Stomach smooth muscle (tissue), 2 donors: ENCODE results near the gene FERMT3.

Experiments used
- H3K27ac ChIP-seq: one replicate; pipeline ENCODE4 v1.7.0; 2013; ENCODE audit warnings: mild to moderate bottlenecking, low read length, inconsistent platforms
- H3K27me3 ChIP-seq, 2 donors: one replicate each; pipeline ENCODE4 v1.7.0; 2013; ENCODE audit warnings: low read length in 2 of 2; ENCODE audit not compliant: insufficient read depth in 2 of 2, control insufficient read depth in 1 of 2
- H3K36me3 ChIP-seq, 2 donors: one replicate each; pipeline ENCODE4 v1.7.0; 2013; ENCODE audit warnings: low read length in 2 of 2; ENCODE audit not compliant: control insufficient read depth in 2 of 2, insufficient read depth in 2 of 2
- H3K4me1 ChIP-seq: one replicate; pipeline ENCODE4 v1.7.0; 2013; ENCODE audit warnings: low read length; ENCODE audit not compliant: control insufficient read depth, insufficient read depth
- H3K4me3 ChIP-seq, 2 donors: one replicate each; pipeline ENCODE4 v1.7.0; 2013; ENCODE audit warnings: low read length in 2 of 2
- H3K9ac ChIP-seq, 2 donors: one replicate each; pipeline ENCODE4 v1.7.0; 2013; ENCODE audit warnings: low read length in 2 of 2, mild to moderate bottlenecking in 1 of 2
- H3K9me3 ChIP-seq, 2 donors: one replicate each; pipeline ENCODE4 v1.7.0; 2013; ENCODE audit warnings: low read length in 2 of 2; ENCODE audit not compliant: control insufficient read depth in 2 of 2
- donor health status: healthy.
- donor health status: Pancreatic carcinoma.

FERMT3 gene

DNA sequence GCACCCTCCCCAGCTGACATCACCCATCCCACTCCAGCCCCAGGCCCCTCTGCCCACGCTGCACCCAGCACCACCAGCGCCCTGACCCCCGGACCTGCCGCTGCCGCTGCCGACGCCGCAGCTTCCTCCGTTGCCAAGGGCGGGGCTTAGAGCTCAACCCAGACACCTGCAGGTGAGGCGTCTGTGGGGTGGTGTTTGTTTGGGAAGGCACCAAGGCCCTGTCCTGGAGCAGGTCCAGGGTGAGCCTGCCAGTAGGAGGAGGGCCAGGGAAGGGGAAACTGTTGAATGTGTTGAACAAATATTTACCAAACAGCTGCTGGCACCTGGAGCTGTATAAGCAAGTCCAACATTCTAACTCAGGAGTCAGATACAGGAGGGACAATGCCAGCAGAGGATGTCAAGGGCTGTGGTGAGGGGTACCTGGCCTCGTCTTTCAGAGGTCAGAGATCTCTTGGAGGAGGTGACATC lies 31.0 kb downstream of the FERMT3 start:
- Histone ChIP-seq H3K4me3 (no peak overlapping the region), H3K9ac (no peak overlapping the region), H3K36me3 (peaks cover 8 to 10% of the 10 kb centered on the region in 2 donors), H3K27ac (peak overlapping the region; percentile 31), H3K27me3 (no peaks in the 10 kb centered on the region), H3K9me3 (no peaks in the 10 kb centered on the region), H3K4me1 (peaks cover 49% of the 10 kb centered on the region)

DNA sequence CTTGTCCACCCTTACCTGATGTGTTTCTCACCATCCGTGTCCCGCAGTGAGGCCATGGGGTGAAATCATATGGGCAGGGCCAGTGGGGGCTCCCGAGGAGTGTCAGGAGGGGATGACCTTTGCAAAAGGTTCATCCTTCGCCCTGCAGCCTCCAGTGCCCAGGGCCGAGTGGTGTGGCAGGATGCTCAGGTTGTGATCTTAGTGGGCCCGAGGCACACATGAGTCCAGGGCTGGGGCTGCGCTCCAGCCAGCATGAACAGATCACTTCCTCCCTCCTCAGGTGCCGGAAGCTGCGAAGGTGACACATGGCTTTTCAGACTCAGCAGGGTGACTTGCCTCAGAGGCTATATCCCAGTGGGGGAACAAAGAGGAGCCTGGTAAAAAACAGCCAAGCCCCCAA lies 31.6 kb downstream of the FERMT3 start:
- Histone ChIP-seq H3K4me1 (peaks cover 49% of the 10 kb centered on the region), H3K27me3 (no peaks in the 10 kb centered on the region), H3K36me3 (peaks cover 8 to 10% of the 10 kb centered on the region in 2 donors), H3K9me3 (no peaks in the 10 kb centered on the region), H3K27ac (peak overlapping the region; percentile 31), H3K9ac (no peak overlapping the region), H3K4me3 (no peak overlapping the region)

DNA sequence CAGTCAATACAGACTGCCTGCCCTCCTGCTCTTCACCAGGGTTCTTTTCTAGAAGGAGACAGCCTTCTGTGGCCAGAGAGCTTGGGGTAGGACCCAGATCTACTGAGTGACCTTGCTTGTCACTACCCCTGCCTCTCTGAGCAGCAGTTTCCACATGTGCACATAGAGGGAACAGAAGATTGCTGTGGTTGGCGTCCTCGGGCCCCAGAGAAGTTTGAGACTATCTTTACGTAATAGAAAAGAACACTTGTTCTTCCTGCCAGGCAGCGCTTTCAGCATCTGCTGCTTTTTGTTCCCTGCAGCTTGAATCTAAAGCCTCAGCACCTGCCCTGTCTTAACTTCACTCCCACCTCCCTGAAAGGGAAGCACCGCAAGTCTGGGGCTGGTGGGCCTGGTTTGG lies 32.5 kb downstream of the FERMT3 start:
- Histone ChIP-seq H3K4me3 (no peak overlapping the region), H3K27ac (no peak overlapping the region), H3K27me3 (no peaks in the 10 kb centered on the region), H3K36me3 (peaks cover 8 to 17% of the 10 kb centered on the region in 2 donors), H3K4me1 (peaks cover 46% of the 10 kb centered on the region), H3K9ac (no peak overlapping the region), H3K9me3 (no peaks in the 10 kb centered on the region)

DNA sequence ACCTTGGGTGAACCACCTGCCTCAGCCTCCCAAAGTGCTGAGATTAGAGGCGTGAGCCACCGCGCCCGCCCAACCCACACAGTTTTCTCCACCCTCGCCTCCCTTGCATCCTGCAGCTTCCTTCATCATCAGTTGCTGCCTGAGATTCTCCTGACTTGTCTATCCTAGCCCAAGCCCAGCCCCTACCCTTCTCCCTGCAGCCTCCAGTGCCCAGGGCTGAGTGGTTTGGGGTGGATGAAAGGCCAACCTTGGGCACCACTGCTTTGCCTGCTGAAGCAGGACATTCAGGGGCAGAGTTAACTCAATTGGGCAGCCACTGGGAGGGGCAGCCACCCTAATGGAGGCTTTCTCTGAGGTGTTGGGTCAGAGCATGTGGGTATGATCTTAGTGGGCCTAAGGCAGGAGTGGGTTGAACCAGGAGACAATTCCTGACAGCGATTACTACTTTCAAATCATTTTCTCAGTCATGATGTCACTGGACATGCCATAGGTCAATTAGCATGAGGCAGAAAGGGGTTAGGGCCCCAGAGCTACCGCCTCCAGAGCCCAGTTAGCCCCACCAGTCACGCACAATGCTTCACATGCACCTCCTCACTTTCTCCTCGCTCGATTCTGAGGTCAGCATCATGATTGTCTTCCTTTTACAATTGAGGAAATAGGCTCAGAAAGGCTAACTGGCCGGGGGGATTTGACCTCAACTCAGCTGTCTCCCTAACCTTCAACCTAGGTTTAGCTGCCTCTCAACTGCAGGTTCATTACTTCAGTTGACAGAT lies 33.3 kb downstream of the FERMT3 start:
- H3K27me3 ChIP-seq = no peaks in the 10 kb centered on the region
- H3K4me1 ChIP-seq = peaks cover 45% of the 10 kb centered on the region
- H3K27ac ChIP-seq = peak overlapping the region; percentile 100
- peaks cover 8 to 17% of the 10 kb centered on the region in 2 donors for H3K36me3 ChIP-seq
- H3K9me3 ChIP-seq = no peaks in the 10 kb centered on the region
- H3K9ac ChIP-seq = peak overlapping the region; percentile 84 to 97
- H3K4me3 ChIP-seq = peak overlapping the region; percentile 67 to 81

DNA sequence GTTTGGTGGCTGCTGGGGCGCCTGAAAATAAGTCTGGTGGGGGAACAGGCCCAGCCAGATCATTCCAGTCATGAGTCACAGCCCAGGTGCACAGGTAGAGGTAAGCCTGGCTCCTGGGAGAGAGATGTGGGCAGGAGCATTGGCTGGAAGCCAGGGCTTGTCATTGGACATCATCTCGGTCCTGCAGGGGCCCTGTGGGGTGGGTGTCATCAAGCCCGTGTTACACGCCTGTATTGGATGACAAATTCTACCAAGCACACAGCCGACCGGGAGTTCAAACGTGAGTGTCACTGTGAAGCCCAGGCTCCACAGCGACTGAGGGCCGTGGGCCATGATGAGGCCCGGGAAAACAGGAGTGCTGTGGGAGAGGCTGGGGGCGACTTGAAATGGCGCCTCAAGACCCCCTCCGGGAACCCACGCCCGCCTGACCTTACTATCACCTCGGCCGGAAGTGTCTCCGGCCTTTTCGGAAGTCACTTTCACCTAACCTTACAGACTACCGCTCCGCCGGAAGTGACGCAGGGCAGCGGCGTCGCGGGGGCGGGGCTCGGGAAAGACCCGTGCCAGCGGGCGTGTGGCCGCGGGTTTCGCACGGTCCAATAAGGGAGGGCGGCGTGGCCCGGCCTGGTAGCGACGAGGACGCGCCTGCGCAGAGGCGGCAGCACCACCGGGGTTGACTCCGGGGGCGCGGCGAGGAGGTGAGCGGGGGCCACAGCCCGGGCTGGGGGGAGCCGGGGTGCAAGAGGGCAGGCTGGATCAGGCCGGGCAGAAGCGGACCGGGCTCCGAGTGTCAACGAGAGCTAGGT lies 34.1 kb downstream of the FERMT3 start, which contains the start of gene FKBP2:
Gene FKBP2, plus strand, starts transcription at position 661 of the 806 bp plus-strand sequence. CDS start 1,293 bp downstream, outside the sequence.
- H3K4me3 ChIP-seq = peak within 1 kb of the TSS; percentile 75 to 86
- H3K36me3 ChIP-seq = peaks cover 8 to 17% of the 10 kb centered on the region in 2 donors
- no peaks in the 10 kb centered on the region for H3K9me3 ChIP-seq
- peak within 1 kb of the TSS; percentile 100 for H3K27ac ChIP-seq
- no peaks in the 10 kb centered on the region for H3K27me3 ChIP-seq
- H3K4me1 ChIP-seq = peaks cover 45% of the 10 kb centered on the region
- H3K9ac ChIP-seq = peak within 1 kb of the TSS; percentile 84 to 97

DNA sequence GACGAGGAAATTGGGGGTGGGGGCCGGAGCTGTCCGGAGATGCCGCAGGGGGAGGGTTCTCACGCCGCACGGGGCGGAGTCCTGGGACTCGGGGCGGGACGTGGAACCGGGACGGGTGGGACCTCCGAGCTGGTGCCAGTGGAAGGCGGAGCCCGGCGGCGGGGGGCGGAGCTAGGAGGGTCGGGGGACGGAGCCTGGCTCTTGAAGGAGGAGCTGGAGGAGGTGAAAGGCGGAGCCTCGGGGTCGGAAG lies 34.6 kb downstream of the FERMT3 start:
- Histone ChIP-seq H3K4me1 (peaks cover 45% of the 10 kb centered on the region), H3K27ac (peak overlapping the region; percentile 100)

DNA sequence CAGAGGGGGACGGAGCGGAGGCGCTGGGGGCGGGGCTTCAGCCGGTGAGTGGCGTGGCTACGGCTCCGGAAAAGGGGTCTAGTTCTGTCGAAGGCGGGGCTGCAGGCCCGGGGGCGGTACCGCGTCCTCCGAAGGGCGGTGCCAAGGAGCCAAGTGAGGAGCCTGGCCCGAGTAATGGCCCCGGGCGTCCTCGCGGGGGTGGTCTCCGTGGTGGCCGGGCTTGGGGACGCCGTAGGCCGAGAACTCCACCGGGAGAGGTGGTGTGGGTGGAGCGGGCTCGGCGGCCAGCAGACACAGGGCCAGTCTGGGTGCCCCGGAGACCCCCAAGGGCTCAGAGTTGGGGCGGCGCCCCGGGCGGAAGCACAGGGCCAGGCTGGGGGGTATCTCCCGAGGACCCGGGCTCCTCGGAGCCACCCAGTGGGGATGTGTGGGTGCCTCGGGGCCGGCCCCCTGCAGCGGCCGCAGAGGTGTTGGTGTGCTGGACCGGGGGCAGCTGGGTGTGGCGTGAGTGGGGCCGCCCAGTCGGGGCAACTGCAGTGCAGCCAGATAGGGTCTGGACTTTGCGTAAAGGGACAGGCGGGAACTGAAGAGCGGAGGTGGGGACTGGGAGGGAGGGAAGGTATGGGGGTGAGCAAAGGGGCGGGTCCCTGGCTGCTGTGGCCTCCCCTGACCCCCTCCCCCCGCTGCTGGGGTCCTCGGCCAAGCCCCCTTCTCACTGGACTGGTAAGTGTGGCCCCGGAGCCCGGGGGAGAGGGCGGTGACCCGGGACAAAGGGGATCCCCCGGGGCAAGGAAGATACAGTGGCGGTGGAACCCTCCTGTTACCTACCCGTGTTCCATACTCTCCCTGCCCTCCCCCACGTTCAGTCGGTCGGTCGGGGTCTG lies 35.2 kb downstream of the FERMT3 start:
- peak overlapping the region; percentile 100 for H3K27ac ChIP-seq

More for the DNA sequence above, 34.6 kb downstream of the FERMT3 start:
- no peaks in the 10 kb centered on the region for H3K27me3 ChIP-seq
- peak overlapping the region; percentile 63 to 86 for H3K4me3 ChIP-seq
- peaks cover 8 to 17% of the 10 kb centered on the region in 2 donors for H3K36me3 ChIP-seq
- peak overlapping the region; percentile 80 to 84 for H3K9ac ChIP-seq
- no peaks in the 10 kb centered on the region for H3K9me3 ChIP-seq

DNA sequence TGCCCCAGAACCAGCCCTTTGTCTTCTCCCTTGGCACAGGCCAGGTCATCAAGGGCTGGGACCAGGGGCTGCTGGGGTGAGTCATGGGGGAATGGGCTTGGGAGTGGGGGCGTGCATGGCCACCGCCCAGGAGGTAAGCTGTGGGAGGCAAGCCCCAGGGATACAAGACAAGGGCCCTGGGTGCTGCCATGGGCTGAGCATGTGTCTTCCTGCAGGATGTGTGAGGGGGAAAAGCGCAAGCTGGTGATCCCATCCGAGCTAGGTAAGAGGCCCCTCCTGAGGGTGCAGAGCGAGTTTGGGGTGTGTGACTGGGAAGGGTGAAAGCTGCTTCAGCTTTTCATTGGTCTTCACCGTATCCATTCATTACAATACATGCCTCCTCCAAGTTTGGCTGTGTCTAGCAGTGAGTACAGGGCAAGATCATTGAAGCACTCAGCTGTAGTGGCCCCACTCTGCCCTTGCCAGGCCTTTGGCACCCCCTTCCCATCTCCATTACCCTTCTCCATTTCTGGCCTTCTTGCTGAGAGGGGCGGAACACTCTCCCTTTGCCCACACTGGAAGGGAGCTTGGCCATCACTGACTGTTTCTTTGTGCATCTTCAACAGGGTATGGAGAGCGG lies 36.8 kb downstream of the FERMT3 start:
- peaks cover 0 to 9% of the 10 kb centered on the region in 2 donors for H3K36me3 ChIP-seq
- H3K9ac ChIP-seq = no peak overlapping the region
- peak overlapping the region; percentile 18 for H3K27ac ChIP-seq
- no peaks in the 10 kb centered on the region for H3K9me3 ChIP-seq
- H3K27me3 ChIP-seq = no peaks in the 10 kb centered on the region
- H3K4me3 ChIP-seq = peak overlapping the region in 1 of 2 donors; percentile 8
- peaks cover 57% of the 10 kb centered on the region for H3K4me1 ChIP-seq

More for the DNA sequence above, 35.2 kb downstream of the FERMT3 start:
- H3K36me3 ChIP-seq = peaks cover 8 to 17% of the 10 kb centered on the region in 2 donors
- no peaks in the 10 kb centered on the region for H3K27me3 ChIP-seq
- peak overlapping the region; percentile 73 to 74 for H3K9ac ChIP-seq
- H3K4me1 ChIP-seq = peaks cover 46% of the 10 kb centered on the region
- H3K9me3 ChIP-seq = no peaks in the 10 kb centered on the region
- peak overlapping the region; percentile 75 to 86 for H3K4me3 ChIP-seq

DNA sequence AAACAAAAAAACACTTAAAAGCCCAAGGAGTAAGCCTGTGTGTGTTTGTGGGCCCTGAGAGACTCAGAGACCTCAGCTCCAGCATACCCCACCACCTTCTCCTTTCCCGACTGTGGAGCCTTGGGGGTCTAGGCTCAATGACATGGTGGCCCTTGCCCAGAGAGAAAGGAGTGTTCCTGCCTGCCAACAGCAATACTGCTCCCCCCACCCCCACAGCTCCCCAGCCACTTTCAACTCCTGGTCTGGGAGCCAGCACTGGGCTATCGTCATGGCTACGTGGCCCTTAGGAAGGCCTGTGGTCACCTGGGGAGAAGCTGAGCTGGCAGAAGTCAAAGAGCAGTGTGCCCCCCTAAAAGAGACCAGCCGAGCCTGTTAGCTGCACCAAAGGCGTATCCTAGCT lies 37.6 kb downstream of the FERMT3 start:
- H3K4me3 ChIP-seq = no peak overlapping the region
- no peaks in the 10 kb centered on the region for H3K9me3 ChIP-seq
- H3K4me1 ChIP-seq = peaks cover 57% of the 10 kb centered on the region
- no peak overlapping the region for H3K27ac ChIP-seq
- H3K36me3 ChIP-seq = peaks cover 0 to 7% of the 10 kb centered on the region in 2 donors
- no peak overlapping the region for H3K9ac ChIP-seq
- H3K27me3 ChIP-seq = no peaks in the 10 kb centered on the region

DNA sequence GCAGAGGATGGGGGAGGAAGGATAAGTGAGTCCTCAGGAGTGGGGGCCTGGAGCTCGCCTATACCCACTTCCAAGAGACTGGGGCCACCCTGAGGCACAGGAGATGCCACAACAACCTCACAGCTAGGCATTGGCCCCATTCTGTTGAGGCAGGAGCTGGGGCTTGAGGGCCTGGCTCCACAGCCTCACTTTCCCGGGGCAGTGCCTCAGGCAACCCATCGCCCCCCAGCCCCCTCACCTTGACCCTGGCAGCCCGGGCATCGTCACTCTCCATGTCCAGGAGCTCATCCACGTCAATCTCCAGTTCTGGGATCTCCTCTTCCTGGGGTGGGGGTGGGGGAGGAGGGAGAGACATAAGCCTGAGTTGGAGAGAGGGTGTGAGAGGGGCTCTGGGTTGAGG lies 38.4 kb downstream of the FERMT3 start:
- Histone ChIP-seq H3K4me3 (peak overlapping the region; percentile 73 to 81), H3K27ac (peak overlapping the region; percentile 58), H3K4me1 (peaks cover 54% of the 10 kb centered on the region), H3K27me3 (no peaks in the 10 kb centered on the region), H3K9ac (peak overlapping the region in 1 of 2 donors; percentile 57), H3K9me3 (no peaks in the 10 kb centered on the region), H3K36me3 (peaks cover 0 to 7% of the 10 kb centered on the region in 2 donors)
